ENCODE results near the gene TARS2. TPM values are rescaled to one million over a fixed set of nuclear protein-coding genes. Genes with fewer than 3 reads are reported as not detected.

TARS2 gene
- total RNA-seq, 1 donor from 2014 or later = 38.7 TPM

GRCh38 chr1:150476754-150477153 lies 10.5 kb upstream of the TARS2 start:
- Mint-ChIP-seq H3K36me3 (ENCODE audit: unreplicated experiment) (no peaks in the 10 kb centered on the region), H3K27me3 (ENCODE audit: unreplicated experiment) (peaks cover 2% of the 10 kb centered on the region), H3K27ac (ENCODE audit: unreplicated experiment) (no peak overlapping the region), H3K4me3 (ENCODE audit: unreplicated experiment) (no peak overlapping the region), H3K9me3 (ENCODE audit: unreplicated experiment) (no peaks in the 10 kb centered on the region), H3K4me1 (ENCODE audit: low read depth, unreplicated experiment) (no peaks in the 10 kb centered on the region)
- DNase-seq = no peak
- TF ChIP-seq CTCF (IDR thresholded peaks at IDR 0.05; ENCODE audit: partially characterized antibody, unreplicated experiment) = no peak

GRCh38 chr1:150477320-150477719 lies 9.9 kb upstream of the TARS2 start:
- DNase-seq = no peak
- Mint-ChIP-seq H3K9me3 (ENCODE audit: unreplicated experiment) (no peaks in the 10 kb centered on the region), H3K36me3 (ENCODE audit: unreplicated experiment) (no peaks in the 10 kb centered on the region), H3K4me1 (ENCODE audit: low read depth, unreplicated experiment) (no peaks in the 10 kb centered on the region), H3K27me3 (ENCODE audit: unreplicated experiment) (peaks cover 2% of the 10 kb centered on the region), H3K4me3 (ENCODE audit: unreplicated experiment) (no peak overlapping the region), H3K27ac (ENCODE audit: unreplicated experiment) (no peak overlapping the region)
- TF ChIP-seq CTCF (IDR thresholded peaks at IDR 0.05; ENCODE audit: partially characterized antibody, unreplicated experiment) = no peak

GRCh38 chr1:150477733-150478132 lies 9.5 kb upstream of the TARS2 start:
- no peak for TF ChIP-seq CTCF (IDR thresholded peaks at IDR 0.05; ENCODE audit: partially characterized antibody, unreplicated experiment)
- Mint-ChIP-seq H3K9me3 (ENCODE audit: unreplicated experiment) (no peaks in the 10 kb centered on the region), H3K4me3 (ENCODE audit: unreplicated experiment) (no peak overlapping the region), H3K4me1 (ENCODE audit: low read depth, unreplicated experiment) (no peaks in the 10 kb centered on the region), H3K27ac (ENCODE audit: unreplicated experiment) (no peak overlapping the region), H3K27me3 (ENCODE audit: unreplicated experiment) (peaks cover 2% of the 10 kb centered on the region), H3K36me3 (ENCODE audit: unreplicated experiment) (no peaks in the 10 kb centered on the region)
- no peak for DNase-seq

GRCh38 chr1:150479370-150479769 lies 7.8 kb upstream of the TARS2 start:
- Mint-ChIP-seq H3K36me3 (ENCODE audit: unreplicated experiment) (no peaks in the 10 kb centered on the region), H3K4me1 (ENCODE audit: low read depth, unreplicated experiment) (no peaks in the 10 kb centered on the region), H3K27me3 (ENCODE audit: unreplicated experiment) (peaks cover 2% of the 10 kb centered on the region), H3K27ac (ENCODE audit: unreplicated experiment) (no peak overlapping the region), H3K9me3 (ENCODE audit: unreplicated experiment) (no peaks in the 10 kb centered on the region), H3K4me3 (ENCODE audit: unreplicated experiment) (no peak overlapping the region)
- DNase-seq = no peak
- TF ChIP-seq CTCF (IDR thresholded peaks at IDR 0.05; ENCODE audit: partially characterized antibody, unreplicated experiment) = no peak

- no peaks in the 10 kb centered on the region for H3K36me3 Mint-ChIP-seq (ENCODE audit: unreplicated experiment)
- H3K9me3 Mint-ChIP-seq (ENCODE audit: unreplicated experiment) = no peaks in the 10 kb centered on the region
- no peak overlapping the region for H3K4me3 Mint-ChIP-seq (ENCODE audit: unreplicated experiment)
- peaks cover 2% of the 10 kb centered on the region for H3K27me3 Mint-ChIP-seq (ENCODE audit: unreplicated experiment)
- TF ChIP-seq CTCF (IDR thresholded peaks at IDR 0.05; ENCODE audit: partially characterized antibody, unreplicated experiment) = no peak
- DNase-seq = no peak
- H3K4me1 Mint-ChIP-seq (ENCODE audit: low read depth, unreplicated experiment) = no peaks in the 10 kb centered on the region
- no peak overlapping the region for H3K27ac Mint-ChIP-seq (ENCODE audit: unreplicated experiment)
Observed at GRCh38 chr1:150479927-150480352, 7.3 kb upstream of the TARS2 start.

Data from glutamatergic neuron (in vitro differentiated cells).